Astrocyte of the spinal cord (primary cell): Measurements from ENCODE around the gene PLK5.
"Not testable (repeated sequence)": the region's sequence is repeated elsewhere in the genome, so short reads cannot be mapped to it uniquely, and the experiment has no call there.

Source experiments
- DNase-seq: peaks from one replicate; pipeline ENCODE4 v3.0.0; 2011; ENCODE audit warnings: low read depth, low spot score
- H3K4me3 ChIP-seq: 2 replicates; pipeline ENCODE4 v1.5.1; 2011; ENCODE audit warnings: low read depth, mild to moderate bottlenecking, low read length, moderate library complexity
- CTCF ChIP-seq: IDR thresholded peaks from 2 replicates; pipeline ENCODE4 v1.5.1; 2012; ENCODE audit warnings: low read depth, mild to moderate bottlenecking, low read length, inconsistent platforms
- in situ Hi-C: cut with HindIII; loops from 2 replicates; pipeline ENCODE4 v1.10.0; 2017; ENCODE audit warnings: low sequenced_read_pairs

Gene PLK5

GRCh38 chr19:1523412-1524286 lies at the start of gene PLK5:
Gene PLK5, plus strand, starts transcription at chr19:1524077. Its CDS starts 2,920 bp downstream, at chr19:1526997.
- TF ChIP-seq CTCF = no peak
- DNase-seq = no peak
- H3K4me3 ChIP-seq = no peak within 1 kb of the TSS
- in situ Hi-C loops = no loop called here

GRCh38 chr19:1474765-1475351 lies 49.0 kb upstream of the PLK5 start:
- in situ Hi-C loops = no loop called here
- no peak overlapping the region for H3K4me3 ChIP-seq
- DNase-seq = no peak
- TF ChIP-seq CTCF = no peak

- no peak for DNase-seq
- TF ChIP-seq CTCF = no peak
- in situ Hi-C loops = no loop called here
- H3K4me3 ChIP-seq = no peak overlapping the region
These were observed 48.0 kb upstream of the PLK5 start for GRCh38 chr19:1475751-1476437.

GRCh38 chr19:1477056-1477455 lies 46.8 kb upstream of the PLK5 start:
- H3K4me3 ChIP-seq, in situ Hi-C loops, DNase-seq: not testable (repeated sequence)

- no peak for TF ChIP-seq CTCF
- peak within 1 kb of the TSS; percentile 86 for H3K4me3 ChIP-seq
- peak; percentile 95 for DNase-seq
- in situ Hi-C loops = no loop called here
These were observed 44.8 kb upstream of the PLK5 start, which contains the start of gene C19orf25 for GRCh38 chr19:1478934-1479707. Gene C19orf25, minus strand, starts transcription at chr19:1479215. Its CDS starts 312 bp downstream, at chr19:1478903.

GRCh38 chr19:1481224-1481892 lies 42.5 kb upstream of the PLK5 start:
- in situ Hi-C loops = no loop called here

More at GRCh38 chr19:1481224-1481892, 42.5 kb upstream of the PLK5 start:
- no peak for DNase-seq
- H3K4me3 ChIP-seq = no peak overlapping the region
- TF ChIP-seq CTCF = no peak
